Endodermal cell (in vitro differentiated cells): ENCODE results near the gene CHTF8. TPM values are rescaled to one million over a fixed set of nuclear protein-coding genes. Genes with fewer than 3 reads are reported as not detected.

Experiments
- DNase-seq: peaks from one replicate; pipeline ENCODE4 v3.0.0-alpha.2; 2017
- H3K27ac ChIP-seq: 2 replicates; pipeline ENCODE4 v1.5.1; 2013; ENCODE audit warnings: mild to moderate bottlenecking, low read depth, low read length, moderate library complexity
- H3K27me3 ChIP-seq: 2 replicates; pipeline ENCODE4 v1.6.1; 2013; ENCODE audit warnings: mild to moderate bottlenecking, low read length, moderate library complexity; ENCODE audit not compliant: insufficient read depth, control insufficient read depth, poor library complexity, severe bottlenecking
- H3K36me3 ChIP-seq: 2 replicates; pipeline ENCODE4 v1.7.0; 2013; ENCODE audit warnings: mild to moderate bottlenecking, low read length, moderate library complexity; ENCODE audit not compliant: control insufficient read depth, insufficient read depth
- H3K4me1 ChIP-seq: one replicate; pipeline ENCODE4 v1.7.0; 2013; ENCODE audit warnings: low read length; ENCODE audit not compliant: control insufficient read depth, insufficient read depth
- H3K4me3 ChIP-seq: 2 replicates; pipeline ENCODE4 v1.5.1; 2013; ENCODE audit warnings: mild to moderate bottlenecking, low read length, moderate library complexity
- H3K9ac ChIP-seq: 2 replicates; pipeline ENCODE4 v1.6.1; 2013; ENCODE audit warnings: mild to moderate bottlenecking, low read length, moderate library complexity; ENCODE audit not compliant: poor library complexity, severe bottlenecking; ENCODE audit errors: extremely low read depth
- H3K9me3 ChIP-seq: 2 replicates; pipeline ENCODE4 v1.6.1; 2013; ENCODE audit warnings: mild to moderate bottlenecking, low read length, moderate library complexity; ENCODE audit not compliant: control insufficient read depth
- H3K27ac Mint-ChIP-seq: 2 replicates; pipeline ENCODE4 v1.8.0; 2020; ENCODE audit warnings: mixed read lengths
- H3K27me3 Mint-ChIP-seq: 2 replicates; pipeline ENCODE4 v1.8.0; 2021; ENCODE audit warnings: mild to moderate bottlenecking, mixed read lengths; ENCODE audit not compliant: insufficient read depth
- H3K36me3 Mint-ChIP-seq: 2 replicates; pipeline ENCODE4 v1.8.0; 2020; ENCODE audit warnings: low read depth, mixed read lengths
- H3K4me1 Mint-ChIP-seq: 2 replicates; pipeline ENCODE4 v1.8.0; 2020; ENCODE audit warnings: mixed read lengths
- H3K4me3 Mint-ChIP-seq: 2 replicates; pipeline ENCODE4 v1.8.0; 2020; ENCODE audit warnings: mild to moderate bottlenecking, moderate library complexity, mixed read lengths
- H3K9me3 Mint-ChIP-seq: 2 replicates; pipeline ENCODE4 v1.8.0; 2020; ENCODE audit warnings: mild to moderate bottlenecking, mixed read lengths
- CTCF ChIP-seq: fragments of 200-600 bp; sonication (generic); conservative IDR thresholded peaks from 2 replicates; pipeline ENCODE4 v1.5.0; 2021; ENCODE audit warnings: antibody characterized with exemption, mild to moderate bottlenecking
- WGBS, 2 experiments: methylation state at CpG; one replicate each; pipeline versions ENCODE4 v1.1.5 to v1.1.7; 2013; ENCODE audit warnings: missing lambda C conversion rate in 2 of 2, mixed read lengths in 1 of 2; ENCODE audit not compliant: insufficient coverage in 1 of 2, insufficient read length in 1 of 2; 5-methylcytosine and 5-hydroxymethylcytosine counted together
- total RNA-seq, 2 donors: library from RNA; stranded (reverse); fragmentation: NEBNext Ultra II Directional in 1 of 2; extraction: Animal tissue kit (Norgen Biotek cat#: 25700) in 1 of 2; gene quantifications; 2 replicates in 1 of 2; 3 replicates in 1 of 2; pipeline ENCODE4 v1.2.1, GENCODE V29; 2021

The CHTF8 gene
- total RNA-seq, 2 donors from 2014 or later, result 105 to 142 TPM

- no peak for DNase-seq
- Mint-ChIP-seq H3K4me3 (no peak overlapping the region), H3K9me3 (no peaks in the 10 kb centered on the region), H3K36me3 (peaks cover 55% of the 10 kb centered on the region), H3K27ac (no peak overlapping the region), H3K4me1 (peaks cover 8% of the 10 kb centered on the region), H3K27me3 (no peaks in the 10 kb centered on the region)
- Histone ChIP-seq H3K4me1 (no peaks in the 10 kb centered on the region), H3K9me3 (no peaks in the 10 kb centered on the region), H3K4me3 (no peak overlapping the region), H3K36me3 (peaks cover 54% of the 10 kb centered on the region), H3K27me3 (no peaks in the 10 kb centered on the region), H3K27ac (no peak overlapping the region), H3K9ac (no peak overlapping the region)
- TF ChIP-seq CTCF, result no peak
- 95 to 97% methylated on average over 6 to 8 of the region's 8 CpGs for WGBS, 2 experiments
Measured at GRCh38 chr16:69166221-69166833, 33.9 kb upstream of the CHTF8 start.

GRCh38 chr16:69165584-69165983, 33.2 kb upstream of the CHTF8 start:
- Mint-ChIP-seq H3K9me3 (no peaks in the 10 kb centered on the region), H3K4me1 (peaks cover 6% of the 10 kb centered on the region), H3K4me3 (no peak overlapping the region), H3K27me3 (no peaks in the 10 kb centered on the region), H3K36me3 (peaks cover 62% of the 10 kb centered on the region), H3K27ac (no peak overlapping the region)
- peaks cover 61% of the 10 kb centered on the region for H3K36me3 ChIP-seq
- no peak for TF ChIP-seq CTCF
- H3K9me3 ChIP-seq, result no peaks in the 10 kb centered on the region
- no peaks in the 10 kb centered on the region for H3K27me3 ChIP-seq
- H3K4me1 ChIP-seq, result no peaks in the 10 kb centered on the region
- DNase-seq, result no peak
- no peak overlapping the region for H3K9ac ChIP-seq
- H3K4me3 ChIP-seq, result no peak overlapping the region
- 94 to 98% methylated on average over 6 of the region's 6 CpGs for WGBS, 2 experiments
- H3K27ac ChIP-seq, result no peak overlapping the region

GRCh38 chr16:69160192-69160591, 27.8 kb upstream of the CHTF8 start:
- TF ChIP-seq CTCF, result no peak
- H3K9me3 Mint-ChIP-seq, result no peaks in the 10 kb centered on the region
- H3K4me3 Mint-ChIP-seq, result no peak overlapping the region
- H3K27me3 ChIP-seq, result no peaks in the 10 kb centered on the region
- H3K36me3 Mint-ChIP-seq, result peaks cover 67% of the 10 kb centered on the region
- H3K27ac Mint-ChIP-seq, result no peak overlapping the region
- no peak overlapping the region for H3K27ac ChIP-seq
- H3K4me1 ChIP-seq, result no peaks in the 10 kb centered on the region
- no peak for DNase-seq
- no peak overlapping the region for H3K4me3 ChIP-seq
- no peaks in the 10 kb centered on the region for H3K4me1 Mint-ChIP-seq
- 85 to 100% methylated on average over 1 of the region's 1 CpG for WGBS, 2 experiments
- no peaks in the 10 kb centered on the region for H3K27me3 Mint-ChIP-seq
- no peaks in the 10 kb centered on the region for H3K9me3 ChIP-seq
- H3K9ac ChIP-seq, result no peak overlapping the region
- H3K36me3 ChIP-seq, result peaks cover 71% of the 10 kb centered on the region
